Measurements from ENCODE around the gene MYH13. TPM values are rescaled to one million over a fixed set of nuclear protein-coding genes. Genes with fewer than 3 reads are reported as not detected.

The MYH13 gene
- polyA plus RNA-seq, 1 of the 3 experiments (the other 2 are of a cell fraction): not detected

GRCh38 chr17:10286324-10286723 is 86.5 kb downstream of the MYH13 start:
- no peak overlapping the region for H2AFZ ChIP-seq (ENCODE audit: low read depth)
- CTCF ChIA-PET: interaction anchor here (1.5 to 1.6 kb wide), 2 partner anchors 9 to 31 kb away, joined by 3 to 5 read pairs; no protein-coding TSS in a partner anchor
- peak; percentile 65; the same call in 1 of the 2 replicates for TF ChIP-seq REST (IDR thresholded peaks at IDR 0.05; ENCODE audit: low read depth, low read length)
- no peak for TF ChIP-seq USF2 (IDR thresholded peaks at IDR 0.05; ENCODE audit: borderline replicate concordance, low read depth, low read length)
- H3K4me2 ChIP-seq: no peak overlapping the region
- peaks cover 16% of the 10 kb centered on the region; the same call in 1 of the 2 replicates for H3K27me3 ChIP-seq (ENCODE audit: insufficient read depth)
- no peaks in the 10 kb centered on the region for H3F3A ChIP-seq (replicated peaks; ENCODE audit: insufficient read depth)
- no peaks in the 10 kb centered on the region for H3K4me1 ChIP-seq (ENCODE audit: control insufficient read depth in 1 of 2, insufficient read depth in 2 of 2, low read depth in 1 of 2, low read length in 1 of 2)
- no peaks in the 10 kb centered on the region for H3K9me3 ChIP-seq
- no peak overlapping the region for H3K4me3 ChIP-seq (ENCODE audit: low read depth in 2 of 2, low read length in 1 of 2)
- no peaks in the 10 kb centered on the region for H3K36me3 ChIP-seq (replicated peaks in 1 of 2; ENCODE audit: control insufficient read depth in 1 of 2, insufficient read depth in 2 of 2, low read length in 1 of 2)
- no peak overlapping the region for H3K27ac ChIP-seq (ENCODE audit: low read depth in 2 of 2, low read length in 1 of 2)
- H3K9me2 ChIP-seq: no peaks in the 10 kb centered on the region
- no peaks in the 10 kb centered on the region for H3K79me2 ChIP-seq (ENCODE audit: insufficient read depth)
- DNase-seq: no peak
- no peak overlapping the region for H3K9ac ChIP-seq
- POLR2A ChIA-PET: no interaction called here
- no peaks in the 10 kb centered on the region for H4K20me1 ChIP-seq (ENCODE audit: insufficient read depth)
- WGBS (ENCODE audit: low lambda C conversion rate): 0% methylated on average over 1 of the region's 1 CpG

- Histone ChIP-seq H3K27me3 (ENCODE audit: insufficient read depth) (peaks cover 16% of the 10 kb centered on the region; the same call in 1 of the 2 replicates), H3K27ac (ENCODE audit: low read depth in 2 of 2, low read length in 1 of 2) (no peak overlapping the region), H3K9ac (no peak overlapping the region), H3K4me2 (no peak overlapping the region), H4K20me1 (ENCODE audit: insufficient read depth) (no peaks in the 10 kb centered on the region), H3K36me3 (replicated peaks in 1 of 2; ENCODE audit: control insufficient read depth in 1 of 2, insufficient read depth in 2 of 2, low read length in 1 of 2) (no peaks in the 10 kb centered on the region), H3F3A (replicated peaks; ENCODE audit: insufficient read depth) (no peaks in the 10 kb centered on the region), H2AFZ (ENCODE audit: low read depth) (no peak overlapping the region), H3K4me1 (ENCODE audit: control insufficient read depth in 1 of 2, insufficient read depth in 2 of 2, low read depth in 1 of 2, low read length in 1 of 2) (no peaks in the 10 kb centered on the region), H3K9me2 (no peaks in the 10 kb centered on the region), H3K9me3 (no peaks in the 10 kb centered on the region), H3K4me3 (ENCODE audit: low read depth in 2 of 2, low read length in 1 of 2) (no peak overlapping the region), H3K79me2 (ENCODE audit: insufficient read depth) (no peaks in the 10 kb centered on the region)
- ChIA-PET CTCF (interaction anchor here (0.7 to 1.6 kb wide), 3 partner anchors 10 to 32 kb away, joined by 3 to 5 read pairs (median 3); no protein-coding TSS in a partner anchor), POLR2A (no interaction called here)
- WGBS (ENCODE audit: low lambda C conversion rate): 37% methylated on average over 8 of the region's 8 CpGs
- TF ChIP-seq REST (IDR thresholded peaks at IDR 0.05; ENCODE audit: low read depth, low read length) (no peak), NRF1 (IDR thresholded peaks at IDR 0.05; ENCODE audit: low read depth, low read length) (no peak), CTCF (IDR thresholded peaks at IDR 0.05) (no peak), FOSL2 (IDR thresholded peaks at IDR 0.05; ENCODE audit: borderline replicate concordance, low read depth) (no peak), NFIC (IDR thresholded peaks at IDR 0.05; ENCODE audit: borderline replicate concordance) (no peak), CHD2 (IDR thresholded peaks at IDR 0.05; ENCODE audit: low read length, partially characterized antibody) (no peak)
- no peak for DNase-seq
Measured at GRCh38 chr17:10285896-10286295, 86.9 kb downstream of the MYH13 start.

All from SK-N-SH (cell line).